GM19452 (cell line): ENCODE measurements around the gene AGPAT1.
"Not testable (repeated sequence)": the region's sequence is repeated elsewhere in the genome, so short reads cannot be mapped to it uniquely, and the experiment has no call there.

Experiments
- ATAC-seq: cut with Tn5 transposase; IDR thresholded peaks from one replicate; pipeline ENCODE4 v1.9.1; 2021; ENCODE audit not compliant: unreplicated experiment

Gene AGPAT1

GRCh38 chr6:32187725-32188380 lies 12.0 kb upstream of the AGPAT1 start:
- ATAC-seq, result not testable (repeated sequence)

- ATAC-seq, result no peak
Measured at GRCh38 chr6:32187009-32187709, 11.3 kb upstream of the AGPAT1 start.

- ATAC-seq, result not testable (repeated sequence)
Measured at GRCh38 chr6:32186151-32186840, 10.4 kb upstream of the AGPAT1 start.

GRCh38 chr6:32185681-32186131 lies 9.8 kb upstream of the AGPAT1 start:
- not testable (repeated sequence) for ATAC-seq

- ATAC-seq, result no peak
Measured at GRCh38 chr6:32184084-32184640, 8.3 kb upstream of the AGPAT1 start, which contains the start of gene AGER. AGER (minus strand) TSS chr6:32184253; CDS start chr6:32184222, 31 bp downstream.

GRCh38 chr6:32183483-32184083 lies 7.7 kb upstream of the AGPAT1 start:
- ATAC-seq, result no peak

GRCh38 chr6:32183030-32183429 lies 7.1 kb upstream of the AGPAT1 start:
- ATAC-seq, result no peak

GRCh38 chr6:32182555-32182981 lies 6.7 kb upstream of the AGPAT1 start:
- no peak for ATAC-seq

GRCh38 chr6:32181915-32182529 lies 6.1 kb upstream of the AGPAT1 start:
- ATAC-seq, result no peak

- no peak for ATAC-seq
Measured at GRCh38 chr6:32181148-32181702, 5.3 kb upstream of the AGPAT1 start.

- no peak for ATAC-seq
Measured at GRCh38 chr6:32179766-32180405, 4.0 kb upstream of the AGPAT1 start.

GRCh38 chr6:32178547-32179440 lies 2.9 kb upstream of the AGPAT1 start:
- no peak for ATAC-seq

- ATAC-seq, result peak; percentile 76
Measured at GRCh38 chr6:32177788-32178546, 2.1 kb upstream of the AGPAT1 start, which contains the start of gene RNF5. RNF5 (plus strand) TSS chr6:32178405; CDS start chr6:32178512, 107 bp downstream.

GRCh38 chr6:32177183-32177787 lies 1.4 kb upstream of the AGPAT1 start:
- ATAC-seq, result no peak

GRCh38 chr6:32176476-32177182 lies 745 bp upstream of the AGPAT1 start:
- no peak for ATAC-seq

GRCh38 chr6:32175322-32175710 lies 568 bp downstream of the AGPAT1 start:
- ATAC-seq, result no peak

GRCh38 chr6:32174416-32174815 lies 1.5 kb downstream of the AGPAT1 start:
- no peak for ATAC-seq
